Erythroblast (primary cell): Measurements from ENCODE around the gene POLDIP2.

Experiments used
- GATA1 ChIP-seq: IDR thresholded peaks from 2 replicates; pipeline ENCODE4 v1.6.1; 2011; ENCODE audit warnings: low read depth, mild to moderate bottlenecking, control low read depth, low read length, moderate library complexity
- POLR2A ChIP-seq: IDR thresholded peaks from 2 replicates; pipeline ENCODE4 v1.6.1; 2011; ENCODE audit warnings: mild to moderate bottlenecking, low read length

GRCh38 chr17:28406473-28406814, 49.1 kb upstream of the POLDIP2 start:
- TF ChIP-seq POLR2A (no peak), GATA1 (no peak)
